ENCODE measurements around the gene ADARB1.
"Not testable (repeated sequence)": the region's sequence is repeated elsewhere in the genome, so short reads cannot be mapped to it uniquely, and the experiment has no call there.

The ADARB1 gene

DNA sequence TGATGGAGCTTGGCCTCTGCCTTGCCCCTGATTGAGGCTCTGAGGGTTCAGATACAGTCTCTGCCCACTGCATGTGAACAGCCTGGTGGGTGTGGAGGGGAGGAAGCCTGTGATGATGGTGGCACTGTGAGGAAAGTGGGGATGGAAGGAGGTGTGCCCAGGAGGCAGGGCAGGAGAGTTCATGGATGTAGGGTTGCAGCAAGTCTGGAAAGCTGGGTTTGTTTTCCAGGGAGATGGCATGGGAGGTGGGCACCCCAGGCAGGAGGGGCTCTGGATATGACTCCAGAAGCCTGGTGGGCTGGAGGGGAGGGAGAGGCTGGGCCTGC is 63.2 kb downstream of the ADARB1 start:
- FAIRE-seq: no peak

DNA sequence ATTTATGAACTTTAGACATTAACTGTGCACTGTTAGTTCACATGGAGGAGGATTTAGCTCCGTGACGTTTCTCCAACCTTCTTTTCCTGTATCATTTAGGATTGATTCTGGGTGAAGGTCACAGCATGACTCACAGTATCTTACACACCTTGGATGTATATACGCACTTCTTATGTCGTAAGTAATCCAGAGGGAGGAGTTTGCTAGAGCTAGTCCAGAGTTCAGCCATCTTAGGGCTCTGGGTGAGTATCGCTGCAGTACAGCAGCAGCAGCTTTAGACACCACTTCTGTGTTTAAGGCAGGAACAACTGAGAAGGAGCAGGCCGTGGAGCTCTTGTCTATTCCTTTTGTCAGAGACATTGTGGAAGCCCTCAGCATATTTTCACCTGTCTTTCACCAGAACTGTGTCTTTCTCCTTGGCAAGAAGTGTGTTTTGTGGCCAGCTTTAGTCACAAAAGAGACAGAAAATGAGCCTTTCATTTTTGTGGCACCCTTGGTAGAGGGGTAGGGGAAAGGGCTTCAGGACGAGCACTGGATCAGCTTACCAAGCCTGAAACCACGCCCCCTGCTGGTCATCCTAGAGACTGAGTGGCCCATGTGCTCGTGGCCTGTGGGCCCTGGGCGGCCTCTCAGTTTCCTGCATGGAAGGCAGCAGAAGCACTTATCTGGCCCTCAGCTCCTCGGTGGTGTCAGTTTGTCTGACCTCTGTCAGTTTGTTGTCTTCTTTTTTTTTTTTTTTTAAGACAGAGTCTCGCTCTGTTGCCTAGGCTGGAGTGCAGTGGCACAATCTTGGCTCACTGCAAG is 64.0 kb downstream of the ADARB1 start:
- no peak for FAIRE-seq

DNA sequence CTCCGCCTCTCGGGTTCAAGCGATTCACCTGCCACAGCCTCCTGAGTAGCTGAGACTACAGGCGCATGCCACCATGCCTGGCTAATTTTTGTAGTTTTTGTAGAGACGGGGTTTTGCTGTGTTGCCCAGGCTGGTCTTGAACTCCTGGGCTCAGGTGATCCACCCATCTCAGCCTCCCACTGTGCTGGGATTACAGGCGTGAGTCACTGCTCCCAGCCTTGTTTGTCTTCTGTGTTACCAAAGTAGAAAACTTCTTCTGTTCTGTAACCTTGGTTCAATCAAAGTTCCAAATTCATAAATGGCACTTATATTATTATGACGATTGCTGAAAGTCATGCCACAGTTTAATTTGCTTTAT is 64.6 kb downstream of the ADARB1 start:
- FAIRE-seq: not testable (repeated sequence)

DNA sequence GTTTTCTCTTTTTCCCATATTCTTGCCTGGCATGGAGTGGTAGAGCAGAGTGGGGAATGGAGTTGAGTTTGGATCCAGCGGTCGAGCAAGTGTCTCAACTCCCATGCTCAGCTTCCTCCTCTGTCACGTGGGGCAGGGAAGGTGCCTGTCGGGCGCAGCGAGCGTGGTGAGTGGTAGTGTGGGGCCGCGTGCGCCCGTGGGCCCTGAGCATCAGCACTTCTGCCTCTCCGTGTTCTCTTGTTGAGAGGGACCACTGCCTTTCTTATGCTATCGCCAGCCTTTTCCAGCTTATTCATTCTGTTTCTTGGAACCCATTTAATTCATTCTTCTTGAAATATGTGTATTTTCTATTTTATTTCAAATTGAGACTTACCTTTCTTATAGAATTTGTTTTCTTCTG is 65.1 kb downstream of the ADARB1 start:
- FAIRE-seq: no peak

DNA sequence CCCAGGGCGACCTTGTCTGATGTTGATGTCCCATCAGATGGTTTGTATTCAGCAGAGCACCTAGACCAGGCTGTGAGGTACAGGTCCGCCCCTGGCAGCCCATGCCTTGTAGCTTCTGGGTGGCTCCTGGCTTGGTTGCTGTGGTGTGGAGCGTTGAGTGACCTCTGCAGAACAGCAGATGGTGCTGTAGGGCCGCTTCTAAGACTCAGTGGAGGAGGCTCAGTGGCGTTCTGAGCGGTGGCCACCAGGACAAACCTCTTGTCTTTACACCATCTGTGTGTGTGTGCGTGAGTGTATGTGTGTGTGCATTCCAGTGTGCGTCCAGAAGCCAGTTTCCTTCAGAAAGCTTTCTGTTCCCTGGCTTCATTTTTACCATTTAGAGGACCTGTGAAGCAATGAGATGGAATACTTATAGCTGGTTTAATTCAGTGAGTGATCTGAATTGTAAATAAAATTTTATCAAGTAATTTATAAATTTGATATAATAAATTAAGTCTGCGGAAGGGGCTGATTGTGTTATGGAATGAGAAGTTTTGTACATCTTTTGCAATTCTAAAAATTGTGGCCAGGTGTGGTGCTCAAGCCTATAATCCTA is 66.1 kb downstream of the ADARB1 start:
- peak; percentile 32 for FAIRE-seq

DNA sequence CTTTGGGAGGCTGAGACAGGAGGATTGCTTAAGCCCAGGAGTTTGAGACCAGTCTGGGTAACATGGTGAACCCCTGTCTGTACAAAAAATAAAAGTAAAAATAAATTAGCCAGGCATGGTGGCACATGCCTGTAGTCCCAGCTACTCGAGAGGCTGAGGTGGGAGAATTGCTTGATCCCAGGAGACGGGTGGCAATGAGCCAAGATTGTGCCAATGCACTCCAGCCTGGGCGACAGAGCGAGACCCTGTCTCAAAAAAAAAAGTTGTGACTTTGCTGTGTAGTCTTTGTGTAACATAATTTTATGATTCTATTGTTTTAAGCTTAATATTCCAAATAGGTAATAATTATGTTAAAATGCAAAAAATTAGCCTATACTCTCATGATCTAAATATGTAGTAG is 66.6 kb downstream of the ADARB1 start:
- not testable (repeated sequence) for FAIRE-seq

DNA sequence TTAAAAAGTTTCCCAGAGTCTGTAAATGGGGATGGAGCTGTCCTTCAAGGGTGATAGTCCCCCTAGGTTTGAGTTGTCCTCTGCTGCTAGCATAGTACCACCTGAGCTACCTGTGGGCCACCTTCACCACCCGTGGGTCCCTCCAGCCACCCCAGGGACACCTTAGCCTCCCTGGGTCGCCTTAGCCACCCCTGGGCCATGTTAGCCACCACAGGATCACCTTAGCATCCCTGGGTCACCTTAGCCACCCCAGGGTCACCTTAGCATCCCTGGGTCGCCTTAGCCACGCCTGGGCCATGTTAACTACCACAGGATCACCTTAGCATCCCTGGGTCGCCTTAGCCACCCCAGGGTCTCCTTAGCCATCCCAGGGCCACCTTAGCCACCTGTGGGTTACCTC is 67.1 kb downstream of the ADARB1 start:
- FAIRE-seq: no peak

DNA sequence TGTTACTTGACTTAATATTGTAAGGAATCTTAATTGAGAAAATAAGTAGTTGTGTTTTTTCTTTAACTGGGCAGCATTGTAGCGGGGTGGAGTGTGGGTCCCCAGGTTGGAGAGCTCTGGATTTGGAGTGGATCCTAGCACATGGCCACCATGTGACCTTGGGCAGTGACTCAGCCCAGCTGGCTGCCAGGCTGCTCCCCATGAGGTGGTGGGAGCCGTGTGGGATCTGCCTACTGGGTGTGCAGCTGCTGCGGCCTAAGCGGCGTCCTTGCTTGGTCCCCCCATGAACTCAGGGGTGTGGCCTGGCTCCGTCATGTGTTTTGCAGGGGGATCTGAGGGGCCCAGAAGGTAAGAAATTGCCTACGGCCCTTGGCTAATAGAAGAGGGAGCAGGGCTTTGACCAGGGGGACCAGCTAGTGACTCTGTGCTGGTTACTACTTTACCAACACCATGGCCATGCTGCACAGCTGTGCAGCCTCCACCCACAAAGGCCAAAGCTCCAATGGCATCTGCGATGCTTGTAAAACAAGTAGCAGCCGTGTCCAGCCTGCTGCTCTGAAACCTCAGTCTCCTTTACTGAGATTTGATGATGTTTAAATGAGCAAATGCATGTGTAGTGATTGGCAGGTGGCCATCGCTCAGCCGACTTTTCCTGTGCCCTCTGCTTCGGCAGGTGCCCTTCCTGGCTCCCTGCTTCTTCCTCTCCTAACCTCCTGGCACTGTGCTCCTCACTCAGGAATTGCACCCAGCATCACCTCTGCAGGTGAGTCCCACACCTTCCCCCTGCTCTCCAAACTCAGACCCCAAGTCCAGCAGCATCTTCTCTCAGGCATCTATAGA is 68.3 kb downstream of the ADARB1 start:
- FAIRE-seq: no peak

DNA sequence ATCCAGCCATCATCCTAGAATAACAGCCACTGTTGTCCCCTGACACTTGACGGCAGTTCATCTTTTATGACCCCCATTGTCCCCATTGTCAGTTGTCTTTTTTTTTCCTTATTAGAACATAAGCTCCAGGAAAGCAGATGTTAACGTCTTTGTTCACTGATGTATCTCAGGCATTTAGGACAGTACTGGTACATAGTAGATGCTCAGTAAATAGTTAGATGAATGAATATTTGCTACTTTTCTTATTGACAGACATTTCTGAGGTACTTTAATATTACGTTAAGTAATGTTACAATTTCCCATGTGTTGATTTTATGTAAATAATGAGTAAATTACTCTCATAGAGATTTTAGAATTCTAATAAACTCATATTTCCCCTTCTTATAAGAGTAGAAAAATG is 69.5 kb downstream of the ADARB1 start:
- no peak for FAIRE-seq

DNA sequence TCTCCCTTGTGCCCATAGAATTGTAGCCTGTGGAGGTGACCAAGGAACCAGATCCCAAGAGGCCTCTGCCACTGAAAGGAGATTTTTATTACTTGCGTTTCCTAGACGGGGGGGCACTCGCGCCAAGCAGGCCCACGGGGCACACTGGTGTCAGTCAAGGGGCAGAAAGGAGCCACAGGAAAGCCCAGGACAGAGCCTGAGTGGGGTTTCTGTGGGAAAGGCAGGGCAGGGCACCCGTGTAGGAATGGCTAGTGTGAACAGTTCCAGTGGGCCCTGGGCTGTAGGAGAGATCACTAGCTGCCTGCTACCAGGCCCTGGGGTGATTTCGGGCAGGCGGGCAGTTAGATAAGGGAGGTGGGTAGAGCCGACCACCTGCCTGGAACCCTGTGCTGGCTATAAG is 70.8 kb downstream of the ADARB1 start:
- no peak for FAIRE-seq

DNA sequence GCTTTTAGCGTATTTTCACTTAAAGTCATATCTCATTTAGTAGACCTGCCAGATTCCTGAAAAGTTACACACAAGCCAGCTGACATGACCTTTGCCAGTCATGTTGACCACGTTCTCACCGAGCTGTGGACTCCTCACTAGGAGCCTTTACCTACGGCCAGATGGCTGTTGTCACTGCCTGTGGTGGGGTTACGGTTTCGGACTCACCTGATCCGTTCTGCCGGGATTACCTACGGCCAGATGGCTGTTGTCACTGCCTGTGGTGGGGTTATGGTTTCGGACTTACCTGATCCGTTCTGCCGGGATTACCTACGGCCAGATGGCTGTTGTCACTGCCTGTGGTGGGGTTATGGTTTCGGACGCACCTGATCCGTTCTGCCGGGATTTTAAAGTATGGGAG is 71.5 kb downstream of the ADARB1 start:
- not testable (repeated sequence) for FAIRE-seq

DNA sequence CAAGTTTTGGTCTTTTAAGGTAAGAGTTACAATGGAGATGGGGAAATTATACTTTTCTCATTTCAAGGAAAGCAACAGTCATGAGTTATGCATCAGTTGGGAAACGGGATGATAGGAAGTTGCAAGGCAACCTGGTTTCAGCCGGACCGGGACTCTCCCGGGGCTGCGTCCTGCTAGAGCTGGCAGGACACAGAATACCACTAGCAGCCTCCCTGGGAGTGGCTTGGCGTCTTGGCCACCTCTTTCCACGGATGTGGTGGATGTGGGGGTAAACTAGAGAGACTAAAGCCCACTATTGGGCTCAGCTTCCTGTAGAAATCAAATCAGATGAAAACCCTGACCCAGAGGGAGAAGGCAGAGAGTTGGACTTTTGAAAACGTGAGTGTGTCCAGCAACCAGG is 71.9 kb downstream of the ADARB1 start:
- no peak for FAIRE-seq

DNA sequence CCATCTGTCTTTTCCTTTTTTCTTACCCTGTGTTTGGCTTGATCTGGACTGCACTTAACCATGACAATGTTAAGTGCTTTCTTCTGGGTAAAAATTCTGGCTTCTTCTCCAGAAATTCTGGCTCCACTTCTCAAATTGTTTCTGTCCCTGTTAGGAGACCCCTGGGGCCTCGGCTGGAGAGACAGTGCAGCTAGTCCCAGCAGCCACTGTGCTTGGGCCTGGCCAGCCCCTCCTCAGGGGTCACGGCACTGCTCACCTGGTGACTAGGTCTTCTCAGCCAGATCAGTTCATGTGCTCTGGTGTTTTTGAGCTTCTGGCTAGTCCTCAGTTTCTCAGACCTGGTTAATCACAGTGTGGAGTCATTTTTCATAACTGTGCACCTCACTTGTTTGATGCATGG is 72.4 kb downstream of the ADARB1 start:
- no peak for FAIRE-seq

DNA sequence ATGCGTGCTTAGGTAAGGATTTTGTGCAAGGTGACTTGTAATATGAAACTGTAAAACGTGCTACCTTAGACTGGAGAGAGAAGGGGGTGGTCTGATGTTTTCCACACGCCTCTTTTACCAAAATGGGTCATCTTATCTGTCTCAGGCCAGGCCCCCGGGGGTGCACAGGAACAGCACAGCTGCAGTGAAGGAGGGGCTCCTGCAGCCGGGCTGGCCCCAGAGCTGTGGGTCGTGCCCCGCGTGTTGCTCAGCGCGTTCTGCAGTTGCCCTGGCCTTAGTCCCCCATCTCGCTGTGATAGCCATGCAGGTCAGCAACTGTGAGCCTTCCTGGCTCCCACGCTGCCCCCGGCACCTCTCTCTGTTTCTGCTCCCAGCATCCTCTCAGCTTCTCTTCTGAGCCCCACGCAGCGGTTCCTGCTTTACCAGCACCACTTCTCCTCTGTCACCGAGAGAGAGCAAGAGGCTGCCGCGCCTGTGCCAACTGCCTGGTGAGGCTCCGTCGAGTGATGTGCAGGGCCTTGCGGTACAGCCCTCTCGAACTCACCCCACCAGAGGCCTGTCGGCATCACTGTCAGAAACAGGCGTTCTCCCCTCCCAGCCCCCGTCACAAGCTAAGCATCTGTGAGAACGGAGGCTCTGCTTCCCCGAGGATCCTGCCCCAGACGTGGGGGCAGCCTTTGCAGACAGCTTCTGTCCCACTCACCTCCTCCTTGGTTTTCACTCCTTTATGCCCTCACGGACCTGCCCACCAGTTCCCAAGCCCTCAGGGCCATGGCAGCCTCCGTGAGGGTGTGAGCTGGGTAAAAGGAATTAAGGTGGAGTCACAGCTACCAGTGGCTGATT is 73.3 kb downstream of the ADARB1 start:
- FAIRE-seq: no peak

DNA sequence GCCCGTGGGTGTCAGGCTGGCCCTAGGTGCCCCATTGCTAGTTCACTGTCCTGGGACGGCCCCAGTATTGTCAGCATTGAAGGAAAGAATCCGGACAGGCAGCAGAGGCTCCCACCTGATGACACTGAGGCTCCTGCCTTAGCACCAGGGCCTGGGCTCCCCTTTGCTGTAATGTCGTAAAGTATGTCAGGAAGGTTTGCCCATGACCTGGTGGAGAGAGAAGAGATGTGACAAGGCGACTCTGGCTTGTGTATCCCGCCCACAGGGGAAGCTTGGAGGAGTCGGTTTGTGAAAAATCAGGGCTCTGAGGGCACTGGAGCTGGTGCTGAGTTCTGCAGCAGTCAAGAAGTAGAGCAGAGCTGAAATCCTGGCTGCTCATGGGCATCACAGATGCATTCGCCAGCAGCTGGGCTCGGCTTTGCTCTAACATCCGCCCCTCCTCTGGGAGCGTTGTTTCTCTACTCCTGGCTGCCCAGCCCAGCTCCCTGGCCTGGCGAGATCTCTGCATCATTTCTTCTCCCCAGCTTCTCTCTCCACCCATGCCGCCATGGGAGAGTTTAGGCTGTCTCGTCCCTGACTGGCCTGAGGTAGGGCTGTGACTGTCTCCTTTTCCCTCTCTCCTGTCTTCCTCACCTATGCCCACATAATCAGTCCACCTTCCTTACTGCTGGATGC is 74.1 kb downstream of the ADARB1 start:
- FAIRE-seq: no peak

DNA sequence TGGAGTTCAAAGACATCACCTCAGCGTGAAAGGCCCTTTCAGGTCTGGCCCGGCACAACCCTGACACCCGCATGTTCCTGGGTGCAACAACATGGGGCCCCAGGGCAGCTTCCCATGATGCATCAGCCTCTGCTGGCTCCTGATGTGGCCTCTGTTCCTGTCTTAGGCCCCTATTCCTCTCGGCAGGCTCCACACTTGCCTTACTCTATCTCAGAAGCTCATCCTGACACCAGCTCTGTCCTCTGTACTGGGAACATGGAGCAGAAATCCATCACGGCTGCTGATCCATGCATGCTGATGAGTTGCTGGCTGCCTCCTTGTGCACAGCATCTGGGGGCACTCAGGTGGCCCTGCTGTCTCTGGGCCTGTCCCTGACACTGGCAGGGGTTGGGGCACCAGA is 74.6 kb downstream of the ADARB1 start:
- no peak for FAIRE-seq

DNA sequence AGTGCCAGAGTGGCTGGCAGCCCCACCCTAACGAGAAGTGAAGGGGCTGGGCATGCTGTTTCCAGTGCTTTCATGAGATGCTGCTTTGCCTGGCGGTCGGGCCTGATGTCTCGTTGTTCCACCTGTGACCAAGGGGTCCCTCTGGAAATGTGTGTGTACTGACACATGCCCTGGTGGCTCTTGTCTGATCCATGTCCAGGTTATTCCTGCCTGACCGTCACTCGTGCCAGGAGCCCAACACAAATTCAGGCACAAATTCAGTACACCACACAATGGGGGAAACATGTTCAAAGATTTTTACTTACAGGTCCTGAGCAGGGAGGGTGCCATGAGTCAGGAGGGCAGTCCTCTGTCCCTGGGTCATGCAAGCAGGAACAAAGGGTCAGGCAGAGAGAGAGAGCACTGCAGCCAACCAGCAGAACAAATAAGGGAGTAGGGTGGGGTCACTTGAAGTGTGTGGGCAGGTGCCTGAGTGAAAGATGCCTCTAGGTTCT is 76.3 kb downstream of the ADARB1 start:
- no peak for FAIRE-seq

DNA sequence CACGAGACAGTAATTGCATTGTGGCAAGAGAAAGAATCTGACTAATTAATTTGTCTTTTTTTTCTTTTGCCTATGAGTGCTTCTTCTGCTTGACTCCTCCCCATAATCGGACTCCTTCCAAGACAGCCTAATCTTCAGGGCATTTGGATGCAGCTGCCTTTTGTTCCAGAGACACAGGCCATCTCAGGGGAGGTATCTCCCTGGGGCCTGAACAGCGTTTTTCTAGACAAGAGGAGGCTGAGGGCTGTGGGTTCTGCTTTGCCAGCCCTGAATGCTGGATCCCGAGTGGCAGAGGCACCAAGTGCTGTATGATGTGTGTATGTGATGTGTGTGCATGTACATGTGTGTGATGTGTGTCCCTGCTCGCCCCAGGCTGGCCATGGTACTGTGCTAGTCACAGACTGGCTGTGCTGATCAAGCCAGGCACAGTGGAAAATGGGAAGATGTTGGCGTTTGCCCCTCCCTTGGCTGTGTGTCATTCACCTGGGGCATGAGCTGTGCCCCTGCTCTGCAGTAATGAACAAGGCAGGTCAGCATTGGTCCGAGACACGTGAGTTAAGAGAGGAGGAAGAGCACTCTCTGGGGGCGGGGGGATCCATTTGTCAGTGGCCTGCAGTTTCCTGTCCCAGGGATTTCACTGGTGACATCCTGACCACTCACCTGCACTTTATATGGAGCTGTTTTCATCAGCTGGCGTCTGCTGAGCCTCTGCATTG is 77.2 kb downstream of the ADARB1 start:
- FAIRE-seq: no peak

DNA sequence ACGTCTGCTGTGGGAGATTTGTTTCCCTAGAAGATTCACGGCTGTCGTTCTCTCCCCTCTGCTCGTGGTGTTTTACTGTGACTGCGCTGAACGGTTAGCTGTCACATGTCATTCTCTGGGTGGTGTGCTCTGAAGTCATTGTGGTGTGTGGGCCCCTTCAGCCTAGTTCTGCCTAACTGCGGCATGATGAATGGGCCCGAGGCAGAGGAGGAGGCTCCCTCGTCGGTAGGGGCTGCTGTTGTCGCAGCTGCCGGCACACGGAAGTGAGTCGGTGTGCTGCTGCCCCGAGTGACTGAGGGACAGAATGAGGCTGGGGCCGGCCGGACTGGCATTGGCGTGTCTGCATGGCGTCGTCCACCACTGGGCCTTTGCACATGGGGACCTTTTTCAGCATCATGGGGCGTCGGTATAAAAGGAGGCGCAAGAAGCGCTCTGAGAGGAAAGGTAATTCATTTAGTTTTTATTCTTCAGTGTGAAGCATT is 77.9 kb downstream of the ADARB1 start:
- FAIRE-seq: no peak

DNA sequence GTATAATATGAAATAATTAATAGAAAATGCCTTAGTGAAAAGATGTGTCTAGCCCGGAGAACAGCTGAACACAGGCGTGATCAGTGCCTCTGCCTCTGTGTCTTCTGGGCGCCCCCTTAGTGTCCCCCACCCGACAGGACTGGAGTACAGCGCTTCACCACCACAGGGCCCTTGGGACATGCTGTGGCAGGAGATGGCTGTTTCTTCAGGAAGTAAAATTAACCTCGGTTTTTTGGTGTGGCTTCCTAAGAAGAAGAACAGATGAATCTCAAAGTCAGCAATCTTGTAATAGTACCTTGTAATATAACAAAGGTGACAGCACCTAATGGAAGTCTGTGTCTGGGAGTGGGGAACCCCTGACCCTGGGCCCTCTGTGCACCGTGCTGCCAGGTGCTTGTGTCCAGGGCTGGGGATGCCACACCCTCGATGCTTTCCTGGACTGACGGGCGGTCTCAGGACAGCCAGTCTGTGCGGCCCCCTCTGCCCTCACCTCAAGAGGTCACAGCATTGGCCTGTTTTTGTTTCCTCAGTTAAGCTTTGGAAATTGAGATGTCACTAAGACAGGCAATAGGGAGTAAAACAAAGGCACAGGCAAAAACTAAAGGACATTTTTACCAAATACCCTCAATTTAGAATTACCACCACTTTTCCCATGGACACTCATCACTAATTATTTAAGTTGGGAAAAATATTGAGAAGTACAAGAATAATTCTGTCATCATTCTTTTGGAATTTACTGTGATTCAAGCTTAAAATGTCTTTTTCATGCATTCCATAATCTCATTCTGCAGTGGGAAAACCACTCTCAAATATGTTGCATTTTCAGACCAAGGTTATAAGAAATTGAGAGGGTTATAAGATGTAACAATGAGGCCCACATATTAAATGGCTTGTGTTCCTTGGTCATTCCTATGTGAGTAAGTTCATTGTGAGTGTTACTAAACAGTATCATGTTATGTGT is 79.3 kb downstream of the ADARB1 start:
- no peak for FAIRE-seq
